Neural progenitor cell (in vitro differentiated cells): ENCODE measurements around the gene ZBTB46. TPM values are rescaled to one million over a fixed set of nuclear protein-coding genes. Genes with fewer than 3 reads are reported as not detected.

Experiments used
- DNase-seq: peaks from one replicate; pipeline ENCODE4 v3.0.0-alpha.2; 2016; ENCODE audit warnings: low spot score
- H2AFZ ChIP-seq: fragments of 200-600 bp; sonication (generic); replicated peaks from 2 replicates; pipeline ENCODE4 v1.6.1; 2016; ENCODE audit warnings: antibody characterized with exemption
- H3F3A ChIP-seq: fragments of 200-600 bp; sonication (generic); 2 replicates; pipeline ENCODE4 v1.6.1; 2016; ENCODE audit warnings: antibody characterized with exemption, low read depth
- H3K27ac ChIP-seq: fragments of 200-600 bp; sonication (generic); 2 replicates; pipeline ENCODE4 v1.5.1; 2016; ENCODE audit warnings: mild to moderate bottlenecking
- H3K27me3 ChIP-seq: fragments of 200-600 bp; sonication (generic); 2 replicates; pipeline ENCODE4 v1.6.1; 2016; ENCODE audit warnings: mild to moderate bottlenecking, moderate library complexity
- H3K36me3 ChIP-seq: fragments of 200-600 bp; sonication (generic); 2 replicates; pipeline ENCODE4 v1.5.1; 2016
- H3K4me1 ChIP-seq: fragments of 200-600 bp; sonication (generic); 2 replicates; pipeline ENCODE4 v1.6.1; 2016; ENCODE audit warnings: mixed run types
- H3K4me2 ChIP-seq: fragments of 200-600 bp; sonication (generic); 2 replicates; pipeline ENCODE4 v1.6.1; 2016
- H3K4me3 ChIP-seq: fragments of 200-600 bp; sonication (generic); 2 replicates; pipeline ENCODE4 v1.5.1; 2016
- H3K79me2 ChIP-seq: fragments of 200-600 bp; sonication (generic); 2 replicates; pipeline ENCODE4 v1.6.1; 2016; ENCODE audit warnings: low read depth
- H3K9ac ChIP-seq: fragments of 200-600 bp; sonication (generic); 2 replicates; pipeline ENCODE4 v1.6.1; 2016
- H3K9me3 ChIP-seq: fragments of 200-600 bp; sonication (generic); 2 replicates; pipeline ENCODE4 v1.5.1; 2016; ENCODE audit warnings: low read depth
- H4K20me1 ChIP-seq: fragments of 200-600 bp; sonication (generic); 2 replicates; pipeline ENCODE4 v1.6.1; 2016; ENCODE audit warnings: low read depth
- H3K27ac Mint-ChIP-seq: 3 replicates; pipeline ENCODE4 v1.8.0; 2021; ENCODE audit warnings: mixed read lengths
- H3K27me3 Mint-ChIP-seq: 2 replicates; pipeline ENCODE4 v1.8.0; 2022; ENCODE audit warnings: low read depth, mild to moderate bottlenecking, inconsistent platforms, moderate library complexity, mixed read lengths; ENCODE audit not compliant: insufficient read depth
- H3K36me3 Mint-ChIP-seq: 3 replicates; pipeline ENCODE4 v1.8.0; 2021; ENCODE audit warnings: mixed read lengths
- H3K4me1 Mint-ChIP-seq: 3 replicates; pipeline ENCODE4 v1.8.0; 2021; ENCODE audit warnings: mixed read lengths
- H3K4me3 Mint-ChIP-seq: 3 replicates; pipeline ENCODE4 v1.8.0; 2021; ENCODE audit warnings: mild to moderate bottlenecking, moderate library complexity, mixed read lengths
- H3K9me3 Mint-ChIP-seq: 3 replicates; pipeline ENCODE4 v1.8.0; 2020; ENCODE audit warnings: mixed read lengths
- EZH2 ChIP-seq: fragments of 200-600 bp; sonication (generic); IDR thresholded peaks from 2 replicates; pipeline ENCODE4 v1.6.1; 2017; ENCODE audit warnings: antibody characterized with exemption, mild to moderate bottlenecking, moderate library complexity
- EZH2phosphoT487 ChIP-seq: fragments of 200-600 bp; sonication (generic); IDR thresholded peaks from 2 replicates; pipeline ENCODE4 v1.6.1; 2017; ENCODE audit warnings: antibody characterized with exemption
- total RNA-seq: library from RNA; depleted of rRNA; stranded (reverse); fragments of >200 nt; gene quantifications from 2 replicates; pipeline ENCODE4 v1.2.3, GENCODE V29; 2015; ENCODE audit warnings: low replicate concordance
- TF ChIP-seq, protein P1 (sequence below): fragments of 200-600 bp; sonication (generic); IDR thresholded peaks from 2 replicates; pipeline ENCODE4 v1.5.1; 2017; ENCODE audit warnings: antibody characterized with exemption, mild to moderate bottlenecking

Gene ZBTB46
- total RNA-seq, 1 donor from 2014 or later = 8.1 TPM

DNA sequence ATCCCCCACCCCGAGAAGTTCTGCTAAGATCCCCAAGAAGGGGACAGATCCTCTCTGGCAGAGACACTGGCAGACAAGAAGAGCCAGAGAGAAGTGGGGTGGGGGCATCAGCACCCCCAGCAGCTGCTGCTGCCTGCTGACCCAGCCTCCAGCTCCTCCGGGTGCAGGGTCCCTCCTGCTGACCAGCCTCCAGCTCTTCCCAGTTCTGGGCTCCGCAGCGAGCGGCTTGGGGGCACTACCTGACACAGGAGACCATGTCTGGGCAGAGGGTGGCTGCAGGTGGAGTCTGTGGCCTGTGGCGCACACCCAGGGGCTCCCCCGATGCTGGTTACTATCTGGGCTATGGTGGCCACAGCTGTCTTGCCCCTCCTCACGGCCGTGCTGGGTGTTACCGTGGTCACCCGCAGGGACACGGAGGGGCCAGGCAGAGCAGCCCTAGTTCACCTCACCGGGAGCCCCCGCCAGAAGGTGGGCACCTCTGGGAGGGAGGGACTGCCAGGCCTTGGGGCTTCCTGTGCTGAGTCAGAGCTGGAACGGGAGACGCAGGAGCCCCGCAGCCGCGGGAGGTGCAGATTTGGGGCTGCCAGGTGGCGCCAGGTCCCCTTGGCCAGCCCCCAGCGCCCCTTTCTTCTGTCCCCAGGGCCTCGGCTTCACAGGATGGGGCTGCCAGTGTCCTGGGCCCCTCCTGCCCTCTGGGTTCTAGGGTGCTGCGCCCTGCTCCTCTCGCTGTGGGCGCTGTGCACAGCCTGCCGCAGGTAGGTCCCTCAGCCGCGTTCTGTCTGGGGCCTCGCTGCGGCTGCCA lies 94.0 kb downstream of the ZBTB46 start:
- peaks cover 52% of the 10 kb centered on the region for H4K20me1 ChIP-seq
- Mint-ChIP-seq H3K27me3 (peaks cover 2% of the 10 kb centered on the region), H3K4me3 (no peak overlapping the region), H3K36me3 (no peaks in the 10 kb centered on the region), H3K4me1 (no peaks in the 10 kb centered on the region), H3K27ac (no peak overlapping the region), H3K9me3 (no peaks in the 10 kb centered on the region)
- peaks cover 33% of the 10 kb centered on the region for H3K4me1 ChIP-seq
- no peaks in the 10 kb centered on the region for H3K36me3 ChIP-seq
- no peaks in the 10 kb centered on the region for H3K9me3 ChIP-seq
- peaks cover 38% of the 10 kb centered on the region for H3F3A ChIP-seq
- TF ChIP-seq EZH2phosphoT487 (no peak), EZH2 (no peak)
- TF ChIP-seq, protein P1, sequence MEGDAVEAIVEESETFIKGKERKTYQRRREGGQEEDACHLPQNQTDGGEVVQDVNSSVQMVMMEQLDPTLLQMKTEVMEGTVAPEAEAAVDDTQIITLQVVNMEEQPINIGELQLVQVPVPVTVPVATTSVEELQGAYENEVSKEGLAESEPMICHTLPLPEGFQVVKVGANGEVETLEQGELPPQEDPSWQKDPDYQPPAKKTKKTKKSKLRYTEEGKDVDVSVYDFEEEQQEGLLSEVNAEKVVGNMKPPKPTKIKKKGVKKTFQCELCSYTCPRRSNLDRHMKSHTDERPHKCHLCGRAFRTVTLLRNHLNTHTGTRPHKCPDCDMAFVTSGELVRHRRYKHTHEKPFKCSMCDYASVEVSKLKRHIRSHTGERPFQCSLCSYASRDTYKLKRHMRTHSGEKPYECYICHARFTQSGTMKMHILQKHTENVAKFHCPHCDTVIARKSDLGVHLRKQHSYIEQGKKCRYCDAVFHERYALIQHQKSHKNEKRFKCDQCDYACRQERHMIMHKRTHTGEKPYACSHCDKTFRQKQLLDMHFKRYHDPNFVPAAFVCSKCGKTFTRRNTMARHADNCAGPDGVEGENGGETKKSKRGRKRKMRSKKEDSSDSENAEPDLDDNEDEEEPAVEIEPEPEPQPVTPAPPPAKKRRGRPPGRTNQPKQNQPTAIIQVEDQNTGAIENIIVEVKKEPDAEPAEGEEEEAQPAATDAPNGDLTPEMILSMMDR = no peak
- H3K27me3 ChIP-seq = peaks cover 24% of the 10 kb centered on the region
- H3K9ac ChIP-seq = no peak overlapping the region
- H3K27ac ChIP-seq = no peak overlapping the region
- H2AFZ ChIP-seq = no peak overlapping the region
- H3K4me3 ChIP-seq = peak overlapping the region; percentile 55
- DNase-seq = no peak
- H3K79me2 ChIP-seq = peaks cover 8% of the 10 kb centered on the region
- H3K4me2 ChIP-seq = peak overlapping the region; percentile 77

DNA sequence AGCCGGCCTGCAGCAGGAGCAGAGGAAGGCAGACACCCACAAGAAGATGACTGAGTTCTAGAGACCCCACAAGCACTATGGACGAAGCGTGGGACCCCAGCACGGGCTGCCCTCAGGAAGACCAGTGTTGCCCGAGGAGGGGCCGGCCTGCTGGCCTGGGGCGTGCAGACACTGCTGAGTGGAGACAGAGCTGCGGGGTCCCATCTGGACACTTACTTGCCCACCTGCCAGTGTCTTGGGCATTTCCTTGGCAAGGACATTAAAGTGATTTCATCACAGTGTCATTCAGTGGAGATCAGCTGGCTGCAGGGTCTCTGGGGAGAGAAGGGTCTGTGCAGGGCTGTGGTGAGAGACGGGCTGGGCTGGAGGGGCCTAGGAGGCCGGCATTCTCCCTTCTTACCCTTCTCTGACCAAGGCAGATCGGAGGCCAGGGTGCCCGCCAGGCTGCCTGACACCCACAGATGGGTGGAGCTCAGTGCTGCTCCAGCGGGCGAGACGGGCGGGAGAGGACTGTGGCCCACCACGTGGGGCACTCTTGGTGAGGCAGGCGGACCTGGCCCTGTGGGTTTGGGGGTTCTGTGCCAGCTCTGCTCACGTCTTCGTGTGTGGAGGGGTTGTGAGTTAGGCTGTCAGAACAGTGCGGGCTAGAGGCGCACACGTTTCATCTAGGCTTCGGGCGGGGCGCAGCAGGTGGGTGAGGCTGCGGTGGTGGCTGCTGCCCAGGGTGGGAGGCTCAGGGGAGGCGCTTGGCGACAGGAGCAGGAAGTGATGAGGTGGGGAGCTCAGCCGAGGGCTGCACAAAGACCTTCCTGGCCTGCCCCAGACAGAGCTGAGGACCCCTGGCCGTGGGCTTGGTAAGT lies 95.0 kb downstream of the ZBTB46 start, which contains the start of gene LIME1:
TSS of gene LIME1 (plus strand) at position 806 of the 860 bp plus-strand sequence. CDS start 886 bp downstream, outside the sequence.
- peak within 1 kb of the TSS; percentile 55 for H3K4me3 ChIP-seq
- no peak within 1 kb of the TSS for H3K27ac ChIP-seq
- H3K9ac ChIP-seq = no peak within 1 kb of the TSS
- H4K20me1 ChIP-seq = peaks cover 43% of the 10 kb centered on the region
- Mint-ChIP-seq H3K27me3 (peaks cover 2% of the 10 kb centered on the region), H3K9me3 (no peaks in the 10 kb centered on the region), H3K4me1 (no peaks in the 10 kb centered on the region), H3K4me3 (peak within 1 kb of the TSS; percentile 43), H3K36me3 (no peaks in the 10 kb centered on the region), H3K27ac (no peak within 1 kb of the TSS)
- no peak within 1 kb of the TSS for H2AFZ ChIP-seq
- H3K79me2 ChIP-seq = peaks cover under 1% of the 10 kb centered on the region
- H3K36me3 ChIP-seq = no peaks in the 10 kb centered on the region
- H3K4me2 ChIP-seq = peak within 1 kb of the TSS; percentile 77
- peaks cover 26% of the 10 kb centered on the region for H3K4me1 ChIP-seq
- TF ChIP-seq EZH2 (no peak), EZH2phosphoT487 (no peak)
- TF ChIP-seq, protein P1 = no peak
- DNase-seq = no peak
- no peaks in the 10 kb centered on the region for H3K9me3 ChIP-seq
- H3F3A ChIP-seq = peaks cover 42% of the 10 kb centered on the region
- H3K27me3 ChIP-seq = peaks cover 24% of the 10 kb centered on the region

DNA sequence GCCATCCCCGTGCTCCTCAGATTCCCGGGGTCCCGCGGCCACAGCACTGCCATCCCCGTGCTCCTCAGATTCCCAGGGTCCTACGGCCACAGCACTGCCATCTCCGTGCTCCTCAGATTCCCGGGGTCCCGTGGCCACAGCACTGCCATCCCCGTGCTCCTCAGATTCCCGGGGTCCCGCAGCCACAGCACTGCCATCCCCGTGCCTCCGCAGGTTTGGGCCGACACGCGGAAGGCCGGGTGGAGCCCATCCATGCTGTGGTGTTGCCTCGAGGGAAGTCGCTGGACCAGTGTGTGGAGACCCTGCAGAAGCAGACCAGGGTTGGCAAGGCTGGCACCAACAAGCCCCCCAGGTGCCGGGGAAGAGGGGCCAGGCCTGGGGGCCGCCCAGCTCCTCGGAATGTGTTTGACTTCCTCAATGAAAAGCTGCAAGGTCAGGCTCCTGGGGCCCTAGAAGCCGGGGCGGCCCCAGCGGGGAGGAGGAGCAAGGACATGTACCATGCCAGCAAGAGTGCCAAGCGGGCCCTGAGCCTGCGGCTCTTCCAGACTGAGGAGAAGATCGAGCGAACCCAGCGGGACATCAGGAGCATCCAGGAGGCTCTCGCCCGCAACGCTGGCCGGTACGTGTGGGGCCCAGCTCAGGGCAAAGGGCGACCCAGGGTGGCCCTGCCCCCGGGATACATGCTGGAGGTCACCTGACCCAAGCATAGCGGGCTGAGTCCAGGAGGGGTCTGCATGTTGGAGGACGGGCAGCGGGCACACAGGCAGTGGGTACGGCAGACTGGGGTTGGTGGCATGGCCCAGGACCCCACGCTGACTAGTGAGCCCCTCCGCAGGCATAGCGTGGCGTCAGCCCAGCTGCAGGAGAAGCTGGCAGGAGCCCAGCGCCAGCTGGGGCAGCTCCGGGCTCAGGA lies 95.9 kb downstream of the ZBTB46 start:
- no peak overlapping the region for H3K9ac ChIP-seq
- H3K4me1 Mint-ChIP-seq = no peaks in the 10 kb centered on the region

More for the DNA sequence above, 95.9 kb downstream of the ZBTB46 start:
- Histone ChIP-seq H2AFZ (no peak overlapping the region), H3F3A (peaks cover 33% of the 10 kb centered on the region), H3K4me1 (peaks cover 26% of the 10 kb centered on the region), H3K79me2 (no peaks in the 10 kb centered on the region), H3K36me3 (no peaks in the 10 kb centered on the region), H3K4me3 (no peak overlapping the region), H3K4me2 (no peak overlapping the region), H4K20me1 (peaks cover 38% of the 10 kb centered on the region), H3K27ac (no peak overlapping the region), H3K27me3 (peaks cover 24% of the 10 kb centered on the region), H3K9me3 (no peaks in the 10 kb centered on the region)
- Mint-ChIP-seq H3K4me3 (no peak overlapping the region), H3K9me3 (no peaks in the 10 kb centered on the region), H3K27ac (no peak overlapping the region), H3K27me3 (peaks cover 2% of the 10 kb centered on the region), H3K36me3 (peaks cover 1% of the 10 kb centered on the region)
- TF ChIP-seq, protein P1 = no peak
- TF ChIP-seq EZH2phosphoT487 (no peak), EZH2 (no peak)
- no peak for DNase-seq
